ENCODE measurements around the gene MVK.

Gene MVK

DNA sequence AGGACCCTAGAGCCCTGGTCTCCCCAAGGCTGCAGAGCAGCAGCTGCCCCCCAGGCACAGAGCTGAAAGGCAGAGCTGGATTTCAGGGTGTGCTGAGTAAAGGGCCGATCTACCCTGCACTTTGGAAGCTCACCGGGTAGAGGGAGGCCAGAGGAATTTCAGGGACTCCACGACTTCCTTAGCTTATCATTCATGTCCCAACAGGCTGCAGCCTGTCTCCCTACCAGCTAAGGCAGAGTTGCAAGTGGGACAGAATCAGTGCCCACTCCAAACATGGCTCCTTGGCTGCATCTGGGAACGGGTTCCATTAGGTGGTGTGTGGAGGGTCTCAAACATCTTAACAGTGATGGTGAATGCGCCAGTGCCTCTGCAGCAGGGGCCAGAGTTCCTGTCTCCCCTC, 27.8 kb upstream of the MVK start:
- DNase-seq, result no peak

GRCh38 chr12:109547286-109547685, 26.3 kb upstream of the MVK start:
- DNase-seq, result no peak

DNA sequence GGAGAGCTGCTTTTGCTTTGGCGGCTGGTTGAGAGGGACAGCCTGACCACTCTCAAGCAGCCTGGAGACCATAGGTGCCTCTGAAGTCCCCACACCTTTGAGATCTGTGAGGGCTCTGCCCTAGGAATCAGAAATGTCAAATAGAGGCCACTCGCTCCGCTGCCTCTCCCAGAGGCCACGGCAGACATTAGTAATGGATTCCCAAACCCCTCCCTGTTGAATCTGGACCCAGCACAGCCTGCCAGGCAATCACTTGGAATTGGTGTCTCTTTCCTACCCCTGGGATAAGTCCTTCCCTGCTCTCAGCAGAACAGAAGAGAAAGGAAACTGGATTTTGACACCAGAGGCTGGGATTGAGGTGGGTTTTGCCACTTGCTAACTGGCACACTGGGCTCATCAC, 25.3 kb upstream of the MVK start:
- no peak for DNase-seq

- DNase-seq, result no peak
Measured at GRCh38 chr12:109549613-109550270, 23.9 kb upstream of the MVK start.

DNA sequence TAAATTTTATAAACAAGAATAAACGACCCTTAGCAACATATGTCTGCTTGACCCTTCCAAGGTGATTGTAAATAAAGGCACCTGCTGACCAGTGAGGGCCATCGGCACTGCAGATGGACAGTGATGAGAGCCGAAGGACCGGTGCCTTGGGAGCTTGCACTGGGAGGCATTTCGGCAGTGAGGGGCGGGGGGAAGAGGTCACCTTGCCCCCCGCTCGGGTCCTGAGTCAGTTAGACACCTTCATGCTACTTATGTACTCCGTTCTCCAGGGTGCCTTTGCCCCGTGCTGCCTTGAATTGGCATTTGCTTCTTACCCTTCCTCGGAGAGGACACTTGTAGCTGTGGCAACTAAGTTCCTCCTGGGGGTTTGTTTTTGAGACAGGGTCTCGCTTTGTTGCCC, 23.3 kb upstream of the MVK start:
- DNase-seq, result no peak

GRCh38 chr12:109551108-109551507, 22.5 kb upstream of the MVK start:
- no peak for DNase-seq

- no peak for DNase-seq
Measured at GRCh38 chr12:109552971-109553370, 20.6 kb upstream of the MVK start.

- DNase-seq, result no peak
Measured at GRCh38 chr12:109553483-109553882, 20.1 kb upstream of the MVK start.

GRCh38 chr12:109553906-109554500, 19.6 kb upstream of the MVK start:
- no peak for DNase-seq

DNA sequence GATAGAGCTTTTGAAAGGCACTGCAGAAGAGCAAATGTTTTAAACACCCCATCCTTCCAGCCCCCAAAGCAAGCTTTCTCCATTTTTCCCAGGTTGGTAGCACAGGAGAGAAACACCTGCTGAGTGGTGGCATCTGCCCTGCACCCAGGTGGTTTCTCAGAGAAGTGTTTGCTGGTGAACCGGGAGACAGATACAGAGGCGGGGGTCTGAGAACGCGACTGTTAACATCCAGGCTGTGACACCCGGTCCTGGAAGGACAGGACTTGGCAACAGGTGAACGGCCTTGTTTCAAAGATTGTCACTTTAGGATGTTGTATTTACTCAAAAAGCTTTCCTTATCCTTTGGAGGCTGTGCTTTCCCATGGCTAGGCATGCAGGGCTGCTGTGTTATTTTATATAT, 18.8 kb upstream of the MVK start:
- DNase-seq, result no peak

DNA sequence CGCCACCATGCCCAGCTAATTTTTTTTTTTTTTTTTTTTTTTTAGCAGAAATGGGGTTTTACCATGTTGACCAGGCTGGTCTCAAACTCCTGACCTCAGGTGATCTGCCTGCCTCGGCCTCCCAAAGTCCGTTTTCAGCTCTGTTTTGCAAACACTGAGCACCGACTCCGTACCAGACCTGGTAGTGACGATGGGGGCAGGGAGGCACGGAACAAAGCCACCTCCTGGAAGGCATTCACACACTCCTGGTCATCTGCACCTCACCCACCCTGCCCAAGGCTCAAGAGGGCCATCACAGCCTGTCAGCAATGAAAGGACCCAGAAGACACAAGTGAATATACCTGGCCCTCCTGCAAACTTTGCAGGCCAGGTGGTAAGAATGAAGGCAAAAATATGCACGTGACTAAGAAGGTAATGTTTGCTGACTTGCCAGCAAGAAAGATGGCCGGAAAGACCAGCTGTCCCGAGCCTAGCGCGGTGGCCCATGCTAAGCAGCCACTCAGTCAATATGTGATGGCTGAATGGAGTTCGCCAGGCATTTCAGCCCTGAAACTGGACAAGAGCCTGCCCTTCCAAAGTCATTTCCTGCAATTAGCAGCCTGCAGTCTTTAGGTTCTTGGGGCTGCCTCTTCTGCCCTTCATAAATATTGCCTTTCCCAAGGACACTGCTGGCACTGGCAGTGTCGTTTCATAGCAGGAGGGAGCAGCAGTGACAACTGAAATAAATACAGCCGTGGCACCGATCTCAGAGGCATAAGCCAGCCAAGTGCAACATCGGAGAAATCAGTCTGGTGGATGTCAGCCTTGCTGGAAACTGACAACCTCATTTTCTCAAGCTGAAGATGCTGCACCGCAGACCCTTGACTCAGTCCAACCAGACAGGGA, 17.9 kb upstream of the MVK start:
- DNase-seq, result no peak

DNA sequence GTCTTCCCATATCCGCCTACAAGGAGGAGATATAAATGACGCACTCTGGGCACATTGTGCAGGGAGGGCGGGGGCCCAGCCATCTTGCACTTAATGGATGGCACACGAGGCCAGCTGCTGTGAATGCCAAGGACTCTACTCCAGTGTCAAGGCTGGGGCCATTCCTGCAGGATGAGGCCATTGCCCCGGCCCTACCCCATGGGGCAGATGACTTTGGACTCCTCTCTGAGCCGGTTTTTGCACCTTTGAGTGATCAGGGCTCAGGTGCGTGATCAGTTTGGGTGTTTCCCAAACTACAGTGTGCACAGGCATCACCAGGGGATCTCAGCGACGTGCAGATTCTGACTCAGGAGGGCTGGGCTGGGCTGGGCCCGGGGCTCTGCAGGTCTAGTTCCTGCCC, 16.4 kb upstream of the MVK start:
- DNase-seq, result no peak

DNA sequence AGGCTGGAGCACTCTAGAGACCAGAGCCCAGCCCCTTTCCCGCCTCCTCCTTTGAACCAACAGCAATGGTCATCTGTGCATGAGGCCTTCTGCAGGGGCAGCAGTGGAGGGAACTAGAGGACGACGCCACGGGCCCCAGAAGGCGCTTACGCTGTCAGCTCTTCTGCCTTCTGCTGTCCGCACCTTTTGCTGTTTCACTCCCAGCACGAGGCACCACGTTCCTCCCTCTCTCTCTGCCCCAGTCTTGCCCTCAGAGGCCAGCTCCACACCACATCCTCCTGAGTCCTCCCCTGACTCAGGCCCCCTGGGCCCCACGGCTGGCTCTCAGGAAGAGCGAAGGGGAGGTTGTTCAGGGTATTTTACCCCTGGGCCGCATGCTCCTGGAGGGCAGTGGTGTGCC, 15.8 kb upstream of the MVK start:
- no peak for DNase-seq

GRCh38 chr12:109558374-109559199, 15.0 kb upstream of the MVK start:
- no peak for DNase-seq

GRCh38 chr12:109559200-109559505, 14.4 kb upstream of the MVK start:
- no peak for DNase-seq

DNA sequence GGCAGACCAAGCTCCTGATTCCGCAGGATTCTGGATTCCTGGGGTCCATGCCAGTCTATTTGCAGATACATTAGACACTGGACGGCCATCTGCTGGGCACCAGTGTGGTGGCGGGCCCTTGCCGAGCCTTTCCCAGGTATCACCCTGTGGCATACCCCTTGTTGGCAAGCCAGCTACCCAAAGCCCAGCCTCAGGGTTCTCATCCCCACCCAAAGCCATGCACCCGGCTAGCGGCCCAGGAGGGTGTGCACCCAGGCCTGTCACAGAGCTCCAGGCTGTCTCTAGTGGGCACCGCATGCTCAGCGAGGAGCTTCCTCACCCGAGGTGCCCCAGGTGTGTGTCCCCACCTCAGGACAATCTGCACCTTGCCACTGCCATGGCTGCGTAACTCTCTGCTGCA, 14.0 kb upstream of the MVK start:
- no peak for DNase-seq

DNA sequence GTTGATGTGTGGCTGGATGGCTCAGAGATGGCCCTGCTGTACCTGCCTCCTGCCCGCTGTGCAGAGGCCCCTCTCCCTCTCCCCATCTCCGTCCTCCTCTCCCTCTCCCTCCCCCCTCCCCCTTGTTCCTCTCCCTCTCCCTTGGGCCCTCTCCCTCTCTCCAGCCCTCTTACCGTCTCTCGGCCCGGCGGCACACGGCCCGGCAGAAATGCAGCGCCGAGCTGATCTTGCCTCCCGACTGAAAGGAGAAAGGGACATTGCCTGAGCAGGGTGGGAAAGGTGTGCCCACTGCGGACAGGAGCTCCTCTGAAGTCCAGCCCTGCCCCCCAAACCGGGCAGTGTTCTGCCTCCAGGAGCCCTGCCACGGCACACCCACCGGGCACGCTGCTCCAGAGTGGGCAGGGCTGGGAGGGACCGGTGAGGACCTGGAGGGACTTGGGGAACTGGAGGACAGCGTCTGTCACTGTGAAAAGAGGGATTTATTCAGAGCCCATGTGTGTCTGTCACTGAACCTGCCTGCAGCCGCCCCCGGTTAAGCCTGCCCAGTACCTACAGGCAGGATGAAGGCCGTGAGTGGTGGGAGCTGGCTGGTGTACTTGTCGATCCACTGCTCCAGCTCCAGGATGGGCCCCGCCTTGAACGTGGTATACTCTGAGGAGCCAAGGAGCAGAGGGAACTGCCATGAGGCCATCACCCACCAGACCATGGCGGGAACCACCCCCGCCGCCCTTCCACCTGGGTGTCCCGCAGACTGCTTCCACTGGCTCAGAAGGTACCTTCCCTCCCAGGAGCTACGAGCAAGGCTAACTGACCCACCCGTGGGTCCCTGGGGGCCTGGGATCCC, 12.5 kb upstream of the MVK start:
- DNase-seq, result no peak

DNA sequence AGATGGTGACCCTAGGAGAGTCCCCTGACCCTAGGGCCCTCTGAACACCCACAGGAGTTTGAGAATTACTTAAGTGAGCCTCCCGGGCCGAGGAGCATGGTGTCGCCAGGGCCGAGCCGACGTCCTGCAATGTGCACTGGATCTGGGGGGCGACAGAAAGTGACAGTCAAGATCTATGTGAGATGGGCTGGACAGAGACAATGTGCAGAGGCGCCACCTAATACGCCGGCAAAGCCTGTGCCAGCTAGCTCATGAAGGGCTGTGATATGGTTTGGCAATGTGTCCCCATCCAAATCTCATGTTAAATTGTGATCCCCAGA, 11.9 kb upstream of the MVK start:
- no peak for DNase-seq

DNA sequence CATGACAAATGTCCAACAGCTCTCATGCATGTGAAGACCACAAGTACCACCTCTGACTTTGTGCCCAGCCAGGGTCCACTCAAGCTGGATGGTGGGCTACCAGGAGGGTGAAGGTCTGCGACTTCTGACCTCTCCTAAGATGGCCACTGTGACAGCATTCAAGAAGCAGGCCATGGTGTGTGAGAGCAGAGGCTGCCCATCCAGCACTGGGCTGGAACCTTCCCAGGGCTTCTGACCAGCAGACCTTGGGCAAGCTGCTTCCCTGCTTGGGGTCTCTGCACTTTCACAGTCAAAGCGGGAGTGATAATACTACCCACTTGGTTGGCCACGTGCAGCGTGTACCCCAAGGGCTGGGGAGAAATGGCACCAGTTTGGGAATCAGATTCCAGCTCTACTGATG, 10.7 kb upstream of the MVK start:
- no peak for DNase-seq

DNA sequence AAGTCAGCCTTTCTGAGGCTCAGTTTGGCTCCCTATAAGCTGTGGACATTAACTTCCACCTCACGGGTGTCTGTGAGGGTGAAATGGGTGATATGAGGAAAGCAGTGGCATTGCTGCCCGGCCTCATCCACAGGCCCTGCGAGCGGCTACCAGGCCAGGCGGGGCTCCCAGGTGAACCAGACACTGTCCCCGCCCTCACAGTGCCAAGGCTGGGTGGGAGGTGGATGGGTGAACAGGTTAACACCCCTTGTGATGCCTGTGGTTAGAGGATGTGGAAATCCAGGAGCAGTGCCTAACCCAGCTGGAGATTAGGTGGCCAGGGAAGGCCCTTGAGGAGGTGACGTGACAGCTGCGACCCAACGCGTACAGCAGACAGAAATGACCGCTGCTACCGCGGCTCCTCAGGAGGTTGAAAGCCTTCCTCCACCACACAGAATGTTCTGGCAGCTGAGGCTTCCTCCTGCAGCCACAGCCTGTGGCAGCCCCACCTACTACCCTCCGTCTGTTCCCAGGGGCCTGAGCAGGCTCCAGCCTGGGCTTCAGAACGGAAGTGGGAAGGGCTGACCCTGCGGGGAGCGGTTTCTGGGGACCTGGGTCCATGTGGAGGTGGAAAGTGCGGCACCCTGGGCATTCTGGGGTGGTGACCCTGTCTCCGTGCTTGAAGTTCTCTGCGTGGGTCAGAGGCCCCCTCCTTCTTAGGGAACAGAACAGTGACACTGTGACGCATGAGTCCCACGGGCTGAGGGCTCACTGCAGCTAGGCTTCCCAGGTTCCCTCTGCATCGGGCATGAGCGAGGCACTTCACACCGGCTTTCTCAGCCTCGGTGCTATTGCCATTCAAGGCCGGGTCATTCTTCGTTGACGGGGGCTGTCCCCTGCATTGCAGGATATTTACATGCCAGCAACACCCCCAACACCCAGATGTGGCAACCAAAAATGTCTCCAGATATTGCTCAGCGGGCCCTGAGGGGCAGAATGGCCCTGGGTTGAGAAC, 10.0 kb upstream of the MVK start:
- no peak for DNase-seq

DNA sequence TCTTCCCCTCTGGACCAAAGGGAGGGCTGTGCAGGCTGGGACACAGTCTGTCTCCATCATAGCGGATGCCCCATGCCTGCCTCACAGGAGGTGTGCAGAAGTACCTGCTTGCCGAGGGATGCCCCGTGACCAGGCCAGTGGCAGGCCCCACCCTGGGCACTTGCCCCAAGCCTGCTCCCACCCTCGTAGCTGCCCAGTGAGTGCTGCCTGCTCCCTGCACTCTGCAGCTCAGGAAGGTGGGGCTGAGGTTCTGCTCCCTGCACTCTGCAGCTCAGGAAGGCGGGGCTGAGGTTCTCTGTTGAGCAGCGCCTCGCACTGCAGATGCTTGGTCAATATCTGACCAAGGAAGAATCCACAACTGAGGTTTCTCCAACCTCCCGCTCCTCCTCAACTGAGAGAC, 7.2 kb upstream of the MVK start:
- no peak for DNase-seq

All from NCI-H526 treated with DMSO at 0.1 percent for 48 hours (cell line).